Testis (tissue), 3 donors: Measurements from ENCODE around the gene PSMC1. TPM values are rescaled to one million over a fixed set of nuclear protein-coding genes. Genes with fewer than 3 reads are reported as not detected.
"Not testable (repeated sequence)": the region's sequence is repeated elsewhere in the genome, so short reads cannot be mapped to it uniquely, and the experiment has no call there.

ENCODE experiments used
- DNase-seq: peaks from one replicate; pipeline ENCODE4 v3.0.0-alpha.2; 2019
- H3K27ac ChIP-seq, 2 donors: fragments of 200-600 bp; sonication (generic); one replicate each; pipeline ENCODE4 v1.5.1; 2019
- H3K27me3 ChIP-seq: fragments of 200-600 bp; sonication (generic); one replicate; pipeline ENCODE4 v1.5.1; 2019
- H3K36me3 ChIP-seq: fragments of 200-600 bp; sonication (generic); one replicate; pipeline ENCODE4 v1.5.1; 2017; ENCODE audit warnings: low read depth; ENCODE audit errors: missing control alignments
- H3K4me1 ChIP-seq: fragments of 200-600 bp; sonication (generic); one replicate; pipeline ENCODE4 v1.5.1; 2019
- H3K4me3 ChIP-seq, 2 donors: fragments of 200-600 bp; sonication (generic); one replicate each; pipeline ENCODE4 v1.5.1; 2017 to 2019
- H3K9me3 ChIP-seq: fragments of 200-600 bp; sonication (generic); one replicate; pipeline ENCODE4 v1.5.1; 2017
- CTCF ChIP-seq, 3 experiments: fragments of 450-650 bp in 2 of 3; fragments of 200-600 bp in 1 of 3; sonication (generic) in 1 of 3; IDR thresholded peaks; one replicate each; pipeline ENCODE4 v1.5.1; 2016 to 2019; ENCODE audit warnings: antibody characterized with exemption in 3 of 3, mild to moderate bottlenecking in 2 of 3, moderate library complexity in 1 of 3
- POLR2A ChIP-seq: fragments of 450-650 bp; IDR thresholded peaks from one replicate; pipeline ENCODE4 v1.6.1; 2017; ENCODE audit warnings: antibody characterized with exemption, mild to moderate bottlenecking, moderate library complexity
- WGBS, 2 donors: methylation state at CpG; one replicate each; pipeline ENCODE4 v1.1.5; 2018; 5-methylcytosine and 5-hydroxymethylcytosine counted together
- intact Hi-C: fragments of 100-400 bp; cut with DNase I; formaldehyde crosslinking; loops from one replicate; pipeline ENCODE4 v1.15.1; 2023; ENCODE audit warnings: low total_unique reads
- polyA plus RNA-seq: library from polyadenylated mRNA; stranded (reverse); fragments of 350-450 nt; fragmentation: Illumina TruSeq; extraction: RNeasy Lipid Tissue Mini Kit (QIAGEN cat#74804); gene quantifications from one replicate; pipeline ENCODE4 v1.2.3, GENCODE V29; 2014; ENCODE audit warnings: low read depth, low replicate concordance; ENCODE audit not compliant: insufficient read depth
- total RNA-seq, 2 donors: library from RNA; depleted of rRNA; stranded (reverse); fragments of >200 nt; gene quantifications; one replicate each; pipeline ENCODE4 v1.2.3, GENCODE V29; 2016

Gene PSMC1
- total and polyA plus RNA-seq, 3 donors from 2014 or later: 111 to 300 (median 133) TPM

- no peaks in the 10 kb centered on the region for H3K36me3 ChIP-seq
- 9 to 14% methylated on average over 25 of the region's 25 CpGs for WGBS, 2 donors
- no peaks in the 10 kb centered on the region for H3K4me1 ChIP-seq
- intact Hi-C loops: no loop called here
- H3K9me3 ChIP-seq: no peaks in the 10 kb centered on the region
- H3K27ac ChIP-seq: no peak overlapping the region
- H3K4me3 ChIP-seq: no peak overlapping the region
- DNase-seq: peak; percentile 86
- TF ChIP-seq CTCF (IDR thresholded peaks at IDR 0.05): peak; percentile 97 to 99 (median 97)
- no peak for TF ChIP-seq POLR2A
- H3K27me3 ChIP-seq: no peaks in the 10 kb centered on the region
Observed at GRCh38 chr14:90235179-90235976, 21.0 kb upstream of the PSMC1 start.

GRCh38 chr14:90239139-90239538, 17.2 kb upstream of the PSMC1 start:
- no peak for DNase-seq
- H3K36me3 ChIP-seq: no peaks in the 10 kb centered on the region
- H3K27me3 ChIP-seq: no peaks in the 10 kb centered on the region
- 75 to 83% methylated on average over 3 of the region's 3 CpGs for WGBS, 2 donors
- intact Hi-C loops: no loop called here
- H3K27ac ChIP-seq: no peak overlapping the region
- no peak overlapping the region for H3K4me3 ChIP-seq
- H3K4me1 ChIP-seq: no peaks in the 10 kb centered on the region
- no peaks in the 10 kb centered on the region for H3K9me3 ChIP-seq
- TF ChIP-seq CTCF (IDR thresholded peaks at IDR 0.05) (no peak), POLR2A (no peak)

- Histone ChIP-seq H3K4me1 (no peaks in the 10 kb centered on the region), H3K9me3 (no peaks in the 10 kb centered on the region), H3K36me3 (no peaks in the 10 kb centered on the region), H3K27ac (no peak overlapping the region), H3K4me3 (no peak overlapping the region), H3K27me3 (no peaks in the 10 kb centered on the region)
- intact Hi-C loops: no loop called here
- DNase-seq: no peak
- TF ChIP-seq POLR2A (no peak), CTCF (IDR thresholded peaks at IDR 0.05) (no peak)
Observed at GRCh38 chr14:90242444-90242843, 13.9 kb upstream of the PSMC1 start.

- no peak overlapping the region for H3K4me3 ChIP-seq
- no peaks in the 10 kb centered on the region for H3K36me3 ChIP-seq
- no peaks in the 10 kb centered on the region for H3K4me1 ChIP-seq
- H3K27me3 ChIP-seq: no peaks in the 10 kb centered on the region
- 77 to 92% methylated on average over 4 of the region's 4 CpGs for WGBS, 2 donors
- no peaks in the 10 kb centered on the region for H3K9me3 ChIP-seq
- TF ChIP-seq CTCF (IDR thresholded peaks at IDR 0.05) (no peak), POLR2A (no peak)
- intact Hi-C loops: no loop called here
- no peak for DNase-seq
- no peak overlapping the region for H3K27ac ChIP-seq
Observed at GRCh38 chr14:90246936-90247335, 9.4 kb upstream of the PSMC1 start.

- H3K27me3 ChIP-seq, intact Hi-C loops: not testable (repeated sequence)
- WGBS, 2 donors: 78 to 81% methylated on average over 10 of the region's 10 CpGs
Observed at GRCh38 chr14:90247441-90247840, 8.9 kb upstream of the PSMC1 start.

More at GRCh38 chr14:90247441-90247840, 8.9 kb upstream of the PSMC1 start:
- not testable (repeated sequence) for H3K36me3 ChIP-seq, H3K9me3 ChIP-seq, H3K4me1 ChIP-seq, H3K27ac ChIP-seq, H3K4me3 ChIP-seq, DNase-seq
